Activated CD8-positive, alpha-beta memory T cell treated with anti-CD3 and anti-CD28 coated beads for 48 hours (primary cell): Measurements from ENCODE around the gene CHCHD6.

Experiments
- DNase-seq, 3 experiments: peaks; one replicate each; pipeline ENCODE4 v3.0.0-alpha.2; 2020; ENCODE audit warnings: low read depth in 2 of 3, low spot score in 2 of 3

CHCHD6 gene

DNA sequence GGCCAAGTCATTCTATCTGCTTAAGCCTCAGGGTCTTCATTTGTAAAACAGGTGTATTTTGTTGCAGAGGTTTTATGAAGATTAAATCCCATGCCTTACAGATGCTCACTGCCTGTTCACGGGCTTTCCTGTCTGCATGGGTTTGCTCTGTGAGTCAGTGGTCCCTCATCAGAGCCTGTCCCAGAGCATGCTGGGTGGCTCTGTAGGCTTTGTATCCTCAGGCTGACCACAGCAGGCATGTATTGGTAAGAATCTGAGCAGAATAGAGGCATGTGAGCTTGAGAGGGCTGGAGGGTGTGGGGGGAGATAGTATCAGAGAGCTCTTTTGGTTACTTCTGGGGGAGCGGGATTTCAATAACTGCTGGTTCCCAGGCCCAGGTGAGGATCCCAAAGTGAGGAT, 233.5 kb downstream of the CHCHD6 start:
- no peak for DNase-seq

DNA sequence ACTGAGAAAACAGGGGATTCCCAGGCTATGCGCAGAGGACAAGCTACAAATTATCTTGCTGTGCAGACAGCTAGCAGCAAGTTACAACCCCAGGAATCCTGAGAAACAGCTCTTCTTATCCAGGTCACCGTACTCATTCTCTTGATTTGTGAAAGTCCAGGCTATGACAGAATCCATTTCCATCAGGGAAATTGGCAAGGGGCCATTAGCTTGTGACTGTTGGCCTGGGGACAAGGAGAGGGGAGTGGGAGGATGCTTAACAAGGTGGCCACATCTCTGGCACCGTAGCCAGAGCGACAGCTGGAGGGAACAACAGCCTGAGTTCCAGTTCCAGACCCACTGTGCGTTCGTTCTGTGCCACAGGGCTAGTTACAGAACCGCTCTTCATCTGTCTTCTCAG, 233.9 kb downstream of the CHCHD6 start:
- DNase-seq: no peak

DNA sequence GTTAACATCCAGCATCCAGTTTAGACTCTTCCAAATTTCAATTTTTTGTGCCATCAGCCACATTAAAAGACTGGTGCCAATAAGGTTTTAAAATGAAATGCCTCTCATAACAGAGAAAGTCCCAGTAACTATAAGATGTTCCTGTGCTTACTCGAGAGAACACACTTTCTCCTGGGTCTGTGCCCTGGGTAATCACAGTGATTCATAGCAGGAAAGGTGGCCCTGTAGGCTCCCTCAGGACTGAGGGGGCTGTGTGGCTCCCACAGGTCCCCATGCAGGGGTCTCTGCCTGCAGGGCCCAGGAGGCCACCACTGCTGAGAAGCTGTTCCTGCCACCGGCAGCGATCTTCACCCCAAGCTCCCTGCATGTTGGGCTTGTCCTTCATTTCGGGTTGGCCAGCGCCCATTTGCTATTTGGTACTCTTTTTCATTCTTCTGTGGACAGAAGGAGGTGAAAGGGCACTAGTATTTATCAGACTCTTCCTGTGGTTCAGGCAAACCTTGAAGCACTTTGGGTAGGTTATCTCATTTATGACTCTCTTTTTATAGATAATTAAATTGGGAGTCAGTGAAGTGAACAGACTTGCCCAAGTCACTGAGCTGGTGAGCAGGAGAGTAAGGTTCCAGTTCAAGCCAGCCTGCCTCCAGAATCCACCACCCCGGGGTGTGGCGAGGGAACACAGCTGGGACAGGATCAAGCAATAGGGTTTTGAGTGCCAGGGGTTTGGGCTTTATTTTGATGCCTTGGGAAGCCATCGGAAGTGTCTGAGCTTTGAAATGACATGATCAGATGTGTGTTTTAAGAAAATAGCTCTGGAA, 234.7 kb downstream of the CHCHD6 start:
- DNase-seq: no peak

DNA sequence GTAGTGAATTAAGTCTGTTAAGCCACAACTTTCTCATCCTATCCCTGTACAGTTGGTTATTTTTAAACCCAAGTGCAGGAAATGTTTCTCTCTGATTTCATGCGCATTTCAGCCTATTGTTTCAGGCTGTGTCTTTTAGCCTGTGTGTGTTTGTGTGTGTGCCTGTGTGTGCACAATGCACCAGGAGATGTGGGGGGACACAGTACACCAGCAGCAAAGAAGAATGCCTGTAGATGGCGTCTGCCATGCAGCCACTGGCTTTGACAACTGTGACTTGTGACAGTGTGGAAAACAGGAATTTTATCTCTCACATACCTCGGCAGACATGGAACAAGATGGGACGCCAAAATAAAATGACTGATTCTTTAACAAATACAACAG, 235.3 kb downstream of the CHCHD6 start:
- DNase-seq: no peak

DNA sequence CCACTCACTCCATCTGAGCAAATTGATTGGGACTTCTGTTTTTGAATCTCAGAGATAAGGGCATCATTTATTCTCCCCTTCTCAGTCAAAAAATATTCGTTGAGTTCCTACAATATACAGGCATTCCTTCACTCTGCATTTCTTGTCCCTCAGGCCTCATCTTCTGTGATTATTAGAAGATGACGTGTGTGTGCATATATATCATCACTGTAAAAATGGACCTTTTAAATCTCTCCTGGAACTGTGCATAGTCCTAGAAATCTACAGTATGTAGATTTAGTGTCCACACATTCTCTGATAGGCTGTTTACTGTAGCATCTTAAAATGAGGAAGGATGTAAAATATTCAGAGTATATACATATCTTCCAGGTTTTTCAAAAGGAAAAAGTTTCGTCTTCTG, 235.7 kb downstream of the CHCHD6 start:
- no peak for DNase-seq

DNA sequence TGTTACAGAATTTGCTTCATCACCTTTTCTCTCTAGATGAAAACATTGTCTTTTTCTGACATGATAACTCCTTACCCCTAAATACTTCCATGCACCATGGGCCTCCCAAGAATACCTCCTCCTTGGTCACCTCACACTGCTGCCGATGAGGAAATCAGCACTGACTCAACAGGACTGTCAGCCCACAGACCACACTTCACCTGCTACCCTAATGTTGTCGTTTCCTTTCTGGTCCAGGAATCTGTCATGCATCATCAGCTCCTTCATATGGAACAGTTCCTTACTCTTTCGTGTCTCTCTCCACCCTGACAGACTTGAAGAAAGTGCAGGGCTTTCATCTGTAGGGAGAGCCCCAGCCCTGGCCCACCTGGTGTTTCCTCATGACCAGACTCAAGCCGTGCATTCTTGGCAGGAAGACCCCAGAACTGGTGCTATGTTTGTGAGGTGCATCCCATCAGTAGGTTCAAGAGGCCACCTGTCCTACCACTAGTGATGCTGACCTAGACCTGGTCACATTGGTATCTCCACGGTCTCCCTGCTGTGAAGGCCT, 237.8 kb downstream of the CHCHD6 start:
- DNase-seq: no peak

DNA sequence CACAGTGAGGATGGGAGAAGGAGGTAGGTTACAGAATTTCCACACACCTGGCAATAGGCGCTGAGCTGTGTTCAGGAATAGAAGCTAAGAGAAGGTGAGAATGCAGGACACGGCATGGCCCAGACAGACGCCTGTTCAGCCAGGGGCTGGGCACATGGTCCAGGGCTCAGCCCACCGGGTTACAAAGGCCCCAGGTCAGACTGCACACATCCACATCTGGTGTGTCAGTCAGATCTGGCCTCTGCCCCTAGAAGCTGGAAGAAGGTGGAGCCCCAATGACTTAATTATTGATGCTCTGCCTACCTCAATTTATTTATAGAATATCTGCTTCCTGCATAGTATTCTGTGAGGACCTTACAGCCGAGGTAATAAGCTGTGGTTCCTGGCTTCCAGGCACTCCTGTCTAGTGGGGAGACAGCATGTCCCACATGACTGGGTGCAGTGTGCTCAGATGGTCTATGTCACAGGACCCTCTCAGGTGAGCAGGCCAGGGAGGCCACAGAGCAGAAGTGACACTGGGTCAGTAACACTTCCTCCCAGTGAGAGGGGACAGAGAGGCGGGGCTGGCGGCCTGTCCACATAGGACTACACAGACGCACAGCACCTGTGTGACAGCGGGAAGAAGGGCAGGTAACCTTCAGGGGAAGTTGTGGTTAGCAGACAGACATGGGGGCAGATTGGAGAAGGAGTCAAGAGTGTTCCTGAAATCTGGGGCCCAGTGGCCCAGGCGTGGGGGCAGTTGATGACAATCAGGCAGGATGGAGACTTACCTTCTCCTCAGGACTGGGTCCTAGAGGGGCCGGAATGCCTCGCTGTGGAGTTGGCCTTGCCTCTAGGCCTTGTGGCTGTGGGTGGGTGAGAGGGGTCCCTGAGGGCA, 240.3 kb downstream of the CHCHD6 start:
- no peak for DNase-seq

DNA sequence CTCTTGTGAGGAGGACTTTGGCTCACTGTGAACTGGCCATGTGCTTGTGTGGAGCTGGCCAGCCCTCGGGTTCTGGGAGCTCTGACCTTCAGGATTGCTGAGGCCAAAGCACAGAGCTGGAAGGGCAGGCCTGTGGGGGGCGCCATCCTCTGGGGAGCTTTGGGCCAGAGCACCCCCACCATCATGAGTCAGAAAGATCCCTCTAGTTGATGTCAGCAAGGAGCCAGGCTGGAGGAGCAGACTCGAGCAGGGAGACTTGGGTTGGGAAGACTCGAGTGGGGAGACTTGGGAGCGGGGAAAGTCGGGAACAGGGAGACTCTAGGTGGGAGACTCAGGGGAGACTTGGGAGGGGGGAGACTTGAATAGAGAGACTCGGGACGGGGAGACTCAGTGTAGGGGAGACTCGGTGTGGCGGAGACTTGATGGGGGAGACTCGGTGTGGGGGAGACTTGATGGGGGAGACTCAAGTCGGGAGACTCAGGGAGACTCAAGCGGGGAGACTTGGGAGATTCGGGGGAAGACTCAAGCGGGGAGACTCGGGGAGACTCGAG, 241.2 kb downstream of the CHCHD6 start:
- no peak for DNase-seq

DNA sequence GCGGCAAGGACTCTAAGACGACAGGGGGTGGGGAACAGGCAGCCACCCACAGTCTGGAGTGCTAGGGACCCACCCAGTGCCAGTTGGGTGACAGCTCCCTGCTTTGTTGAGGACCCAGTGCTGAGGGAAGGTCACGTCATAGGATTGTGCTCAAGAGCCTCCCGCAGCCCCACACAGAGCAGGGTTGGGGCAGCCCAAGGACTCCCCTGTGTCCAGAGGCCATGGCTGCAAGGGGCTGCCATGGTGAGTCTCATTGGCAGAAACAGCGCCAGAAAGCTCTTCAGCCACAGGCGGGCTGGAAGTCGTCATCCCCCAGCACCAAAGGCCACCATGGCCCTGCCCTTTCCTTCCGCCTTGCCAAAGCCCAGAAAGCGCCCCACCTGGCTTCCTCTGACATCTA, 241.9 kb downstream of the CHCHD6 start:
- DNase-seq: no peak

DNA sequence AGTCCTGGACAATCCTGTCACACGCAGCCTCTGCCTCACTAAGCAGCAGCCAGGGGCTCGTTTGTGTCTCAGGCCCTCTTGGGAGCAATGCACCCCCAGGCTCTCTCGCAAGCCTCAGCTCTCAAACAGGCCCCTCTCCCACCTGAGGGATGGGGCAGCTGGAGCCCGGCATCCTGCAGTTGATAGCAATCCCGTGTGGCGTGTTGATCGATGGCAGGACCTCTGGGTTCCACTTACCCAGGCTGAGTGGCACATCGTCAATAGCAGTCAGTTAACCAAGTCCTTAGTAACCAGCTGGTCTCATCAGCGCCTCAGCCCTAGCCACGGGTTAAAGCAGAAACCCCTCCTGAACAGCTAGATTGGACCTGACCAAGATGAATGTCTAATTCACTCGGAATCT, 242.4 kb downstream of the CHCHD6 start:
- DNase-seq: no peak

DNA sequence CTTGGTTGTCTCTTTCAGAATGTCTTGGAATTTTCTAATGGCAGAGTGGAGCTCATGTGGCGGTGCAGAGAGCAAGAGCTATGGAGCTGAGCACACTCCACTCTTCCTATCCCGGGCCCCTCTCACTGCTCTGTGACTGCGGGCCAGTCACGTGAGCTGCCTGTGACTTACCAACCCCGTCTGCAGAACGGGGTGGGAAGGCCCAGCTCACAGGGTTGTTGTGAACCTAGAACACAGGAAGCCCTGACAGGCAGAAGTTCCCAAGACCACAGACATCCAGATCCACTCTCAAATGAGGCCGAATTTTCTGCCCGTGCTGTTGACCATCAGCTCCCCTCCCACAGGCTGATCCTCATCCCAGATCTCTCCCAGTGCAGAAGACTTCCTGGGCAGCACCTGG, 243.4 kb downstream of the CHCHD6 start:
- DNase-seq: no peak

DNA sequence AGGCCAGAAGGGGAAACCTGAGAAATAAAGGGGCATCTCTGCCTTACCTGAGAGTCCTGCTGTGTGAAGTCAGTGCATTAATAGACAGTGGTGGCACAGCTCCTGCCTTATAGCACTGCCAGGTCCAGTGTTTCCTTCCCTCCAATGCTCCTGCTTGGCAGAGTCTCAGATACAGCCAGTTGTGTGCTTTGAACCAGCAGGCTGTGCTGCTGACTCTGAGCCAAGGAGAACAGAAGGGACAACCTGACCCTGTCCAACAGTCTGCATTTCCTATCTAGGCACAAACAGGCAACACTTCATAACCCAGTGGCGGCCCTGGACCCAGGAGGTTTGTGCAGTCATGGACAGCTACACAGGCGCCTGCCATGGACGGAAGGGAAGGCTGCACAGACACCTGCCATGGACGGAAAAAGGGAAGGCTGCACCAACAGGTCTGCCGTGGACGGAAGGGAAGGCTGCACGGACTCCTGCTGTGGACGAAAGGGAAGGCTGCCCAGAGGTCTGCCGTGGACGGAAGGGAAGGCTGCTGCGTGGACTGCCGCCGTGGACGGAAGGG, 245.0 kb downstream of the CHCHD6 start:
- DNase-seq: no peak

DNA sequence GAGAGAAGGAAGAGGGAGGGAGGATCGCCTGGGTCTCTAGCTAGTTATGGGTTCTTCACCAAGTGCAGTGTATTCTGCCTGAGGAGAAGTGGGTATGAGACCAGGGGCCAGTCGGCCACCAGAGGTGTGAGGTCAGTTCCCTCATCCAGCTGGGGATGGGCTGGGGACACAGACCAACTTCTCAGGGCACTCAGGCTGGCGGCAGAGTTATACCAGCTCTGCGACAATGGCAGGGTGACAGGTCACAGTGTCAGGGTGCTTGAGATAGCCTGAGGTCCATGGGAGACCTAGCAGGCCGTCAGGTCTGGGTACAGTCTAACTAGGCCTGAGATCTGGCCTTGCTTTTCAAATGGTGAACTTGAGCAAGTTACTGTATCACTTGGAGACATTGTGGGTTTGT, 247.5 kb downstream of the CHCHD6 start:
- no peak for DNase-seq

DNA sequence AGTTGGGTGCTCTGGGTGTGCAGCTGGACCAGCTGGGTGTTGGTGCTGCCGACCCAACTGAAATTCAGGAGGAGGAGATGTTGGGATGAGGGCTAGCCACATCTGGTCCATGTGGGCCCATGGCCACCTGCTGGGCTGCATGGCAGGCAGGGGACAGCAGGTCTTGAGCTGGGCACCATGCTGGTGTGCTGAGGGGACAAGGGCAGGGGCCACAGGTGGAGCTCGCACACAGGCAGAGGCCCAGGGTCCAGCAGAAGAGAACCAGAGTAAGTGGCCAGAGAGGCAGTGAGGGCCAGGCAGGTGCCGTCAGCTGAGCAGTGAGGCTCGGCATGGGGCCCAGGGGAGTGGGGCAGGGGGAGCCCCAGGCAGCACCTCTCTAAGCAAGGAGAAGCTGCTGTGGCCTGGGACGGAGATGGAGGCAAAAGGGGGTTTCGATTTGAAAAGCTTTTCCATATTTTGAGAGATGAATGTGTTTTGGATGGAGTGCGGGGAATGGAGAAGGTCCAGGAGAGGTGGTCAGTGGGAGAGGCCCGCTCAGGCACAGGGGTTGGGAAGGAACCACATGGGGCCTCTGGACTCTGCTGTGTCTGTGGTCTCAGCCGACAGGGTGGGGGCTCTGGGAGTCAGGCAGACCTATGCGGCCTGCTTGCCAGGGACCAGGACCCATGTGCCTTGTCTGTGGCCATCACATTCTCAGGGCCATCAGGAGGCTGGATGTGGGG, 248.4 kb downstream of the CHCHD6 start:
- no peak for DNase-seq

DNA sequence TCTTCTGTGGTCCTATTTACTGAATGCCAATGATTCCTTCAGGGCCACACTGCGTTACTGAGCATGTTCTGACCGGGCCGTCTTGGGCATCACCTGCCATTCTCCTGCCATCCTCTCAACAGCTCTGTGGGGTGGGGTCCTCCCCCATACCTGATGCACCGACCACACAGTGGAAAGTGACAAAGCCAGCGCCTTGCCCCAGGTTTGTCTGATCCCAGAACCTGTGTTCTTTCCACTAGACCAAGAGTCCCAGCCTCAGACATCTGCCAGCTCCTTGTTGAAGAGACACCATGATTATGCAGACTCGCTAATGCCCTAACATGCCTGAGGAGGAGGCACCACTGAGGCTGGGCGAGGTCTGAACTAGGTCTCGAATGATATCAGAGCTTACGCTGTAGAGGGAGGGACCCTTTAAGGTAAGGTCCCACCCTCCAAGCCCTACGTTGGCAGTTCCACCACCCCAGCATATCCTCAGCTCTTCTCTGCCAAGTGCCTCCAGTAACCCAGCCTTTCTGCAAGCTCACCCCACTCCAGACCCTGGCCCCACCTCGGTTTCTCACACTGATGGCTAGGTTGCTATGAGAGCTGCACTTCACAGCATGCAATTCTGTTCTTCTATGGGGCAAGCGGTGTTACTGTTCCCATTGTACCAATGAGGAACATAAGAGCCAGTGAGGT, 249.1 kb downstream of the CHCHD6 start:
- no peak for DNase-seq

DNA sequence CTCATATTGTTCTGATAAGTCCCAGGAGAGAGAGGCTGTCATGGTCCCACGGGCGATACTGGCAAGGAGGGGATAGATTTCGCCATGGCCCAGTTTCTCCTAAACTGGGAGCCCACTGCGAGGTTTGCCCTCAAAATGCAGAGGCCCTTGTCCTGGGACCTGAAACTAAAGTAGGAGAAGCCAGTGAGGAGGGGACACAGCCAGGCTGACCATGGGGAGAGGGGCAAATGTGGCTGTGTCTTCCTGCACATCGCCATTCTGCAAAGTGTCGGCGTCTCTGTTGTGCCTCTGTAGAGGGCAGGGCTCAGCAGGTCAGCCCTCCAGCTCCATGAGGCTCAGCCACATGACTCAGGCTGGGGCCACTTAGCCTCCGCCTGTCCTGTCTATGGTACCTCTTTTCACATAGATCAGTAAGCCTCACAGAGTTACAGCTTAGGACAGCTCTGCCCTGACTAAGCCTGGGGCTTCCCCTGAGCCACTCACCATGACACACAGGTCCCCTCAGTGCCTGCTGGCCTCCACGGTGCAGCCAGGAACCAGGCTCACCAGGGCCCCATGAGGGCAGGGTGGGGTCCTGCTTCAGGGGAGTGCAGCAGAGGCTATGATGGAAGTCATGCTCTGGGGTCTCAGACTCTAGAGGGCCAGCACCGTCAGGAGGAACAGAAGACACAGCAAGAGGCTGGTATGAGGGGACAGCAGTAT, 250.3 kb downstream of the CHCHD6 start:
- DNase-seq: no peak

DNA sequence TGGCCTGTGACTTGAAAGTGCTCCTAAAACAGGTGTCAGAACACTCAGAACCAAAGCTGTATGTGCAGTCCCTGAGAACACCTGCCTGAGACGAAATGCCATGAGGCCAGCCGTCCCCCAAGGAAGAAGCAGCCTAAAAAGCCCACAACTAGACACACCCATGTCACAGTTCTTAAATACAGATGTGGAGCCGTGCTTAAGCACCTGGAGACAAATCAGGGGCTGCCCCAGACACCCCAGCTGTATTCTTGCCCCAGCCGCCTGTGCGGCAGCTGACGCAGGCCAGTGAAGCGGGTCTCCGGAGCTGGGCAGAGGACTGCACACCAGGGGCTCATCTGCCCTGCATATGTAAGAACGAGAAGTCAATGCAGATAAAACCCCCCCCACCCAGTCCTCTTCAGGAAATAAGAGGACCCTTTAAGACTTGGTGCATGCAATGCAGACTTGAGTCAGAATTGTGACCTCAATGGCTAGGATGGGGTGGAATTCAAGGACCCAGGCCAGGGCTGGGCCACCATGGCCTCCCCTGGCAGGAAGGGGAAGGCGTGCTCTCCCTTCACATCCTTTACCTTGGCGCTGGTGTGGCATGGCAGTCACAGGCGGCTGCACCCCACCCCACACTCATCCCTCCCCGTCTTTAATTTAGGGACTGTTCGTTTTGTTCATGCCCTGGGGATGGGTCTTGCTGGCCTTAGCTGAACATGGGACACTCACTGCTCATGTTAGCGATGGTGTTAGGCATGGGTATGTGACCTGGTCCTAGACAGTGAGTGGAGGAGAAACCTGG, 251.2 kb downstream of the CHCHD6 start:
- DNase-seq: no peak

DNA sequence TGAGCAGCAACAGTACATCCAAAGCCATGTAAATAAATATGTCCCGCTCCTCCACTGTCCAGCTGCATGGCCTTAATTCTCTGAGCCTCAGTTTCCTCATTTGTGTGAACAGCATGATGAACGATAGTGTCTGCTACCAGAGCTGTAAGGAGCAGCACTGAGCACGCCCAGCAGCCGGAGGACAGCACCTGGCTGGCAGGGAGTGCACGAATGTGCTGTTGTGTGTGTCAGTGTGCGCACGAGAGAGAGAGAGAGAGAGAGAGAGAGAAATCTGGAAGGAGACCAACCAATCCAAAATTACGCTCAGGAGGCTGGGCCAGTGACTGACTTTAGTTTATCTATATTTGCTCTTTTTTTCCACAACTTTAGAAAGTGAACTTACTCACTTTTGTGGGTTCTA, 252.3 kb downstream of the CHCHD6 start:
- DNase-seq: no peak
